NCI-H82 (cell line): ENCODE data around the gene CSTF2.

ENCODE experiments used
- DNase-seq: peaks from one replicate; lab custom pipeline; 2025; lab: John Stamatoyannopoulos, UW

The CSTF2 gene

DNA sequence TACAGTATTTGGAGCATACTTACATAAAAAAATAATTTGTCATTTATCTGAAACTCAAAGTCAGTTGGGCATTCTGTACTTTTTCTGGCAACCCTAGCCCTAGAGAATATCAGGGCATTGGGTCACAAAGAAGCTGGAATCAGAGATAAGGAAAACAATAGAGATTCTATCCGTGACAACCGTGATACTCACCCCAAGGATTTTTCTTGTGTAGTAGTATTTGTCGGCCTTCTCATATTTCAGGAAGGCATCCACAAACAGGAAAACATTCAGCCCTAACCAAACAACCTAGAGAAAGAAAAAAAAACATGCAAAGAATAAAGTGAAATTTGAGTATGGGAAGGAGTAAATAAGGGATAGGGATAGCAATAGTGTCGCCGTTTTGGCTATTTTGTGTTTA is 50.3 kb downstream of the CSTF2 start:
- DNase-seq: no peak

DNA sequence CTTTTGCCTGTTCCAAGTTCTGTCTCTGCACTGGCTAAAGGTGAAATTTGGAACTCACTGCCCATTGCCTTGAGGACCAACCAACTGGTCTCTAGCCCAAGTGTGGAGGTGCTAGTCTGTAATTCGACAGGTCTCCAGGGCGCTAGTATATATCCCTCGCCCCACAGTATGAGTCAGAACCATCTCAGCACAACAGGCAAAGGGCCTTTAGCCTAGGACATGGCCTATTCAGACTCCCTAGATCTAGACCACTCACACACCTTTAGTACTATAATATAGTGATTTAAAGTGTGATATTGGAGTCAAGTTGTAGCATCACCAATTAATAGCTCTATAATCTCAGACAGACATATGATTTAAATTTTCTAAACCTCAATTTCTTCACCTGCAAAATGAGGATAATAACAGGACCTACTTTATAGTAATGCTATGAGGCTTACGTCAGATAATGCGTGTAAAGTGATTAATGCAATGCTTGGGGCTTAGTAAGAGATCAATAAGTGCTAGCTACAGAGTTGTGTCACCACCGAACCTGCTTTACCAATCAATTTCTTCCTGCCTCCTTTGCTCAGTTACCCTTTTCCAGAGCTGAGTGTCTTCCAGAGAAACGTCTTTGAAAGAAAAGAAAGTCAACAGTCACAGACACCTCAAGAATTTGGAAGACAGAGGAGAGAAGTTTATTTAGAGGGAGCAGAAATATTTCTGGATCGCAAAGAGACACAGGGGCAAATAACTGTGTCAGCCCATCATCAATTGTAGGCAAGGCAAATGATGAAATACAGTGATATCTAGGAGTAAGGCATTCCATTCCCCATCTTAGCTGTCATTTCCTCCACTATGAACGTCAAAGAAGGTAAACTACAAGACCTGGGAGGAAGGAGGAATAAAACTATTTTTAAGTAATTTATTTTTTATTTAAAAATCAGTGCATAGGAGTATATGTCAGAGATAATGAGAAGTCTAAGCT is 51.7 kb downstream of the CSTF2 start:
- peak; percentile 3 for DNase-seq

GRCh38 chrX:100874325-100874724 is 54.1 kb downstream of the CSTF2 start, which contains the start of gene NOX1:
TSS of gene NOX1 (minus strand) at chrX:100874359. CDS start at chrX:100874139, 220 bp downstream.
- no peak for DNase-seq

DNA sequence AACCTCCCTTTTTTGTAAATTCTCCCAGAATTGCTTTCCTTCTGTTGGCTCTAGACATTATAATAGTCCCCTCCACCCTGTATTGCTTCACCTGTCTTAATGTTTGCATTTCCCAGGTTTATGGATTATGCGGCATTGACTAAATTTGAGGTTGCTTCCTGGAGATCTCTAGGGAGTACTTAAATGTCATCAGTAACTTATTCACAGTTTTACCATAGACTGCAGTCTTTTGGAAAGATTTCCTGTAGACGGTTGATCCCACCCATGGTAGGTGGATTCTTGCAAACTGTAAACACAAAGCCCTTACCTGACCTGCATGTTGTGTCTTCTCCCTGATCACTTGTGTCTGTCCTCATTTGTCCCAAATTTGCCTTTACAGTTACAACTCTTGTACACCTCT is 60.2 kb downstream of the CSTF2 start:
- no peak for DNase-seq

GRCh38 chrX:100883654-100884053 is 63.5 kb downstream of the CSTF2 start:
- no peak for DNase-seq
